Astrocyte of the spinal cord (primary cell): Measurements from ENCODE around the gene INPP5J.

Experiments
- DNase-seq: peaks from one replicate; pipeline ENCODE4 v3.0.0; 2011; ENCODE audit warnings: low read depth, low spot score
- H3K4me3 ChIP-seq: 2 replicates; pipeline ENCODE4 v1.5.1; 2011; ENCODE audit warnings: low read depth, mild to moderate bottlenecking, low read length, moderate library complexity
- CTCF ChIP-seq: IDR thresholded peaks from 2 replicates; pipeline ENCODE4 v1.5.1; 2012; ENCODE audit warnings: low read depth, mild to moderate bottlenecking, low read length, inconsistent platforms
- in situ Hi-C: cut with HindIII; loops from 2 replicates; pipeline ENCODE4 v1.10.0; 2017; ENCODE audit warnings: low sequenced_read_pairs

The INPP5J gene

GRCh38 chr22:31084811-31085492, 37.8 kb upstream of the INPP5J start:
- H3K4me3 ChIP-seq: peak overlapping the region; percentile 66
- in situ Hi-C loops: no loop called here
- peak; percentile 82 for DNase-seq
- peak; percentile 80 for TF ChIP-seq CTCF

GRCh38 chr22:31085493-31085824, 37.3 kb upstream of the INPP5J start:
- TF ChIP-seq CTCF: no peak
- in situ Hi-C loops: no loop called here
- DNase-seq: no peak
- peak overlapping the region; percentile 66 for H3K4me3 ChIP-seq

- in situ Hi-C loops: no loop called here
- no peak for TF ChIP-seq CTCF
- H3K4me3 ChIP-seq: no peak overlapping the region
- no peak for DNase-seq
Measured at GRCh38 chr22:31085928-31086327, 36.8 kb upstream of the INPP5J start.

GRCh38 chr22:31086703-31087330, 35.9 kb upstream of the INPP5J start:
- no peak for DNase-seq
- H3K4me3 ChIP-seq: no peak overlapping the region
- in situ Hi-C loops: no loop called here
- TF ChIP-seq CTCF: no peak

- no peak overlapping the region for H3K4me3 ChIP-seq
- in situ Hi-C loops: no loop called here
- no peak for TF ChIP-seq CTCF
- no peak for DNase-seq
Measured at GRCh38 chr22:31087744-31088215, 35.0 kb upstream of the INPP5J start.

GRCh38 chr22:31088233-31088986, 34.4 kb upstream of the INPP5J start:
- in situ Hi-C loops: no loop called here
- no peak for DNase-seq
- no peak overlapping the region for H3K4me3 ChIP-seq
- no peak for TF ChIP-seq CTCF
